Upper lobe of left lung (tissue), 6 donors: ENCODE data around the gene RIPOR2. TPM values are rescaled to one million over a fixed set of nuclear protein-coding genes. Genes with fewer than 3 reads are reported as not detected.

Source experiments
- ATAC-seq, 2 donors: fragments of 200-7000 bp; cut with Tn5 transposase; one replicate each; pipeline ENCODE4 v1.9.1; 2022; ENCODE audit warnings: mild to moderate bottlenecking in 2 of 2, moderate library complexity in 2 of 2; ENCODE audit not compliant: low FRiP score in 2 of 2
- DNase-seq, 2 donors: peaks; one replicate each; pipeline ENCODE4 v3.0.0-alpha.2; 2019 to 2020
- H3K27ac ChIP-seq, 4 donors: fragments of 200-600 bp; sonication (generic); one replicate each; pipeline ENCODE4 v1.5.1; 2016 to 2019
- H3K27me3 ChIP-seq, 4 donors: fragments of 200-600 bp; sonication (generic); one replicate each; pipeline ENCODE4 v1.5.1; 2017 to 2019
- H3K36me3 ChIP-seq, 4 donors: fragments of 200-600 bp; sonication (generic); one replicate each; pipeline ENCODE4 v1.5.1; 2016 to 2019
- H3K4me1 ChIP-seq, 4 donors: fragments of 200-600 bp; sonication (generic); one replicate each; pipeline ENCODE4 v1.5.1; 2018 to 2019
- H3K4me3 ChIP-seq, 4 donors: fragments of 200-600 bp; sonication (generic); one replicate each; pipeline ENCODE4 v1.5.1; 2017 to 2019; ENCODE audit warnings: mild to moderate bottlenecking in 2 of 4, moderate library complexity in 1 of 4
- H3K9me3 ChIP-seq, 4 donors: fragments of 200-600 bp; sonication (generic); one replicate each; pipeline ENCODE4 v1.5.1; 2018 to 2019
- EP300 ChIP-seq, 4 donors: sonication (generic); formaldehyde crosslinking; IDR thresholded peaks; one replicate each; pipeline ENCODE4 v1.5.1; 2017; ENCODE audit warnings: antibody characterized with exemption in 4 of 4, control low read depth in 2 of 4
- POLR2A ChIP-seq, 4 donors: fragments of 450-650 bp; IDR thresholded peaks; one replicate each; pipeline ENCODE4 v1.5.1; 2016 to 2017; ENCODE audit warnings: antibody characterized with exemption in 4 of 4, mild to moderate bottlenecking in 2 of 4
- POLR2AphosphoS5 ChIP-seq, 2 donors: sonication (generic); formaldehyde crosslinking; IDR thresholded peaks; one replicate each; pipeline ENCODE4 v1.5.1; 2017; ENCODE audit warnings: antibody characterized with exemption in 2 of 2
- WGBS, 2 donors: methylation state at CpG; one replicate each; pipeline ENCODE4 v1.1.5; 2017 to 2018; 5-methylcytosine and 5-hydroxymethylcytosine counted together
- total RNA-seq, 6 donors: library from RNA; depleted of rRNA in 4 of 6; stranded (reverse); fragments of >200 nt in 4 of 6; gene quantifications; one replicate each; pipeline versions ENCODE4 v1.1.0 to v1.2.1, GENCODE V29; 2016 to 2021
- TF ChIP-seq, protein P1 (sequence below), 6 experiments: fragments of 450-650 bp in 4 of 6; fragments of 200-600 bp in 2 of 6; sonication (generic) in 2 of 6; IDR thresholded peaks; one replicate each; pipeline ENCODE4 v1.5.1; 2016 to 2019; ENCODE audit warnings: antibody characterized with exemption in 6 of 6
- donor health status: DM: no; HTN: no; CAD: no; lungs with moderate emphysema.
- donor health status: DM: no; HTN: yes; CAD: no; lungs with severe emphysema.

Gene RIPOR2
- total RNA-seq, 6 donors from 2014 or later: 25.3 to 67.1 (median 48.3) TPM

DNA sequence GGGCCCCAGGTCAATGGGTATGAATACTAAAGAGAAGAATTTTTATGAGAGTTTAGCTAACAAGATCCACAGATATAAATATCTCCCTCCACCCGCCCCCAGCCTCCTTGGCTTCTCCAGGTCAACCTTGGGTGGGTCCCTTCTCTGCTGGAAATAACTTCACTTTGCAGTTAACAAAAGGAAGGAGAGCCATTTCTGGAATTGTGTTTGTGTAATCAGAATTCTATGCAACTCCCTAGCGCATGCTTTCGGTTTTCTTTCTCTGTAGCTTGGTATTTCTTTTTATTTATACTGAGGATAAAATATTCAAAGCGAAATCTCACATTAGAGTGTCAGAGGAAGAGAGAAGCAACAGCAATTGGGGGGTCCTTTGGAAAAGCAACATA is 27.1 kb downstream of the RIPOR2 start:
- no peak for TF ChIP-seq EP300 (IDR thresholded peaks at IDR 0.05)
- no peak for TF ChIP-seq POLR2AphosphoS5 (IDR thresholded peaks at IDR 0.05)
- TF ChIP-seq, protein P1, sequence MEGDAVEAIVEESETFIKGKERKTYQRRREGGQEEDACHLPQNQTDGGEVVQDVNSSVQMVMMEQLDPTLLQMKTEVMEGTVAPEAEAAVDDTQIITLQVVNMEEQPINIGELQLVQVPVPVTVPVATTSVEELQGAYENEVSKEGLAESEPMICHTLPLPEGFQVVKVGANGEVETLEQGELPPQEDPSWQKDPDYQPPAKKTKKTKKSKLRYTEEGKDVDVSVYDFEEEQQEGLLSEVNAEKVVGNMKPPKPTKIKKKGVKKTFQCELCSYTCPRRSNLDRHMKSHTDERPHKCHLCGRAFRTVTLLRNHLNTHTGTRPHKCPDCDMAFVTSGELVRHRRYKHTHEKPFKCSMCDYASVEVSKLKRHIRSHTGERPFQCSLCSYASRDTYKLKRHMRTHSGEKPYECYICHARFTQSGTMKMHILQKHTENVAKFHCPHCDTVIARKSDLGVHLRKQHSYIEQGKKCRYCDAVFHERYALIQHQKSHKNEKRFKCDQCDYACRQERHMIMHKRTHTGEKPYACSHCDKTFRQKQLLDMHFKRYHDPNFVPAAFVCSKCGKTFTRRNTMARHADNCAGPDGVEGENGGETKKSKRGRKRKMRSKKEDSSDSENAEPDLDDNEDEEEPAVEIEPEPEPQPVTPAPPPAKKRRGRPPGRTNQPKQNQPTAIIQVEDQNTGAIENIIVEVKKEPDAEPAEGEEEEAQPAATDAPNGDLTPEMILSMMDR (IDR thresholded peaks at IDR 0.05): no peak
- no peak for TF ChIP-seq POLR2A (IDR thresholded peaks at IDR 0.05)
- Histone ChIP-seq H3K4me1 (peaks cover 27 to 44% (median 35%) of the 10 kb centered on the region in 4 donors), H3K27ac (peak overlapping the region in 3 of 4 donors; percentile 18 to 59 (median 48)), H3K36me3 (no peaks in the 10 kb centered on the region), H3K27me3 (no peaks in the 10 kb centered on the region), H3K9me3 (no peaks in the 10 kb centered on the region), H3K4me3 (peak overlapping the region in 2 of 4 donors; percentile 7 to 53)
- peak in 1 of 2 donors; percentile 7 for ATAC-seq
- 40 to 47% methylated on average over 4 of the region's 4 CpGs for WGBS, 2 donors
- no peak for DNase-seq

DNA sequence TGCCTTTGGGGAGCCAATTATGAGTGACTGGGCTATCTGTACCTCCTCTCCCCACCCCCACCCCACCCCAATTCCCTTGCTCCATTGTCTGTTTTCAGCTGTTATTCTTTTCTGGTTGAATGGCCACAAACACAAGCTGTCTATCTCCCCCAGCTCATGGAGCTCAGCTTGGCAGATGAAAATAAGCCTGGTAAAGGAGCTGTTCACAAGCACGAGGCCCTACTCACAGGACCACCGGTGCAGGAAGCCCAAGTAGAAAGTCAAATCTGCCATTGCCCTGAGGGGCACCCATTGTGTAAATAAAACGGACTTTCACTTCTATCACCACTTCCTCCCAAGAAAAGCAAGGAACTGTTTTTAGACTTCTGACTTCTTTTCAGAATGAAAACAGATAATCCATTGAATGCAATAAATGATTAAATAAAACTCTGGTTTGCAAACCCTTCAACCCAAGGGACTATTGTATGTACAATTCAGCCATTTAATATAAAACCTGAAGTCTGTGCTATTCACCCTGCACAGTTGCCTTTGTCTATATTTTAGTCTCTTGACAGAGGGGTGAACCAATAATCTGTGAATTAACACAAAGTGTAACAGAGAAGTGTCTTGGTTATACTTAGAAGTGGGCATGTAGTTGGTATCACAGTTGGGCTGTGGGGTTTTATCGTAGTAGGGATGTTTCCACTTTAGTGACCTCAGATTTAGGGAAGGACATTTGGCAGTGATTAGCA is 27.7 kb downstream of the RIPOR2 start:
- Histone ChIP-seq H3K36me3 (no peaks in the 10 kb centered on the region), H3K27ac (peak overlapping the region in 3 of 4 donors; percentile 18 to 59 (median 48)), H3K4me1 (peaks cover 27 to 44% (median 35%) of the 10 kb centered on the region in 4 donors), H3K9me3 (no peaks in the 10 kb centered on the region), H3K27me3 (no peaks in the 10 kb centered on the region), H3K4me3 (peak overlapping the region in 1 of 4 donors; percentile 7)
- ATAC-seq: no peak
- 30 to 33% methylated on average over 4 of the region's 4 CpGs for WGBS, 2 donors
- TF ChIP-seq, protein P1 (IDR thresholded peaks at IDR 0.05): no peak
- TF ChIP-seq POLR2AphosphoS5 (IDR thresholded peaks at IDR 0.05): no peak
- TF ChIP-seq POLR2A (IDR thresholded peaks at IDR 0.05): no peak
- no peak for TF ChIP-seq EP300 (IDR thresholded peaks at IDR 0.05)
- DNase-seq: no peak

DNA sequence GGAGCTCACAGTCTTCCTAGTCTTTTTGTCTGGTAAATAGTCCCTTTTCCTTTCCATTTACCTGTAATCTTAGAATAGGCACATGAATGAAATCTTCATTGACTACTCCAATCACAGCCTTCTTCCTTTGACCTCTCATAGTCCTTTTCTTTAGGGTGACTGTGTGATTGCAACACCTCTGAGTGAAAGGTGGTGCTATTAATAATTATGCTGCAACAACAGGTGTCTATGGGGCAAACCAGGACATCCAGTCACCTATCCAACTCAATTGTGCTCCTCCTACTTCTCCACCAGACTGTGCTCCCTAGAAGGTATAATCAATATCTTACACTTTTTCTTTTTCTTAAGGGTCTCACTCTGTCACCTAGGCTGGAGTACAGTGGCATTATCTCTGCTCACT is 29.4 kb downstream of the RIPOR2 start:
- no peak for TF ChIP-seq POLR2A (IDR thresholded peaks at IDR 0.05)
- TF ChIP-seq POLR2AphosphoS5 (IDR thresholded peaks at IDR 0.05): no peak
- TF ChIP-seq, protein P1 (IDR thresholded peaks at IDR 0.05): no peak
- TF ChIP-seq EP300 (IDR thresholded peaks at IDR 0.05): no peak
- no peak for DNase-seq
- H3K9me3 ChIP-seq: no peaks in the 10 kb centered on the region
- no peaks in the 10 kb centered on the region for H3K27me3 ChIP-seq
- no peak overlapping the region for H3K27ac ChIP-seq
- H3K4me1 ChIP-seq: peaks cover 21 to 36% (median 26%) of the 10 kb centered on the region in 4 donors
- H3K4me3 ChIP-seq: no peak overlapping the region
- ATAC-seq: no peak
- H3K36me3 ChIP-seq: no peaks in the 10 kb centered on the region

DNA sequence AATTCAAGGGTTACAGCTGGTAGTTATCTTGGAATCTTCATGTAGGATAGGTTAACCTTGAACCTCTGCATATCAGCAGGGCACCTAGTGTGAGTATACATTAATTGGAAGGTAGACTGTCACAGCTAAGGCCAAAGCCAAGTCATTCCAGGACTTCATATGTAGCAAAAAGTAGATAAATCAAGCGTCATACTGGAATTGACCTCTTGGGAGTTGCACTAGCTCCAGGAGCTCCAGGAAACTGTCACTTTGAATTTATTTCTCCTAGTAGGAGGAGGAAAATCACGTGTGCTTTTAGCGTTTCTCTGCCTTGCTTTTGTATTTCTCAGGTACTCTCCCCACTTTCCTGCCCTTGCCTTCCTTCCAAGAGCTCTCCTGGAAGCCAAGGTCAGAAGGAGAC is 30.3 kb downstream of the RIPOR2 start:
- H3K27ac ChIP-seq: no peak overlapping the region

More for the DNA sequence above, 30.3 kb downstream of the RIPOR2 start:
- no peak for ATAC-seq
- Histone ChIP-seq H3K4me3 (no peak overlapping the region), H3K36me3 (no peaks in the 10 kb centered on the region), H3K27me3 (no peaks in the 10 kb centered on the region), H3K9me3 (no peaks in the 10 kb centered on the region), H3K4me1 (peaks cover 19 to 28% (median 22%) of the 10 kb centered on the region in 4 donors)
- DNase-seq: no peak
- TF ChIP-seq POLR2AphosphoS5 (IDR thresholded peaks at IDR 0.05): no peak
- TF ChIP-seq POLR2A (IDR thresholded peaks at IDR 0.05): no peak
- TF ChIP-seq, protein P1 (IDR thresholded peaks at IDR 0.05): no peak
- TF ChIP-seq EP300 (IDR thresholded peaks at IDR 0.05): no peak
- 56 to 57% methylated on average over 3 of the region's 3 CpGs for WGBS, 2 donors
